ENCODE measurements around the gene UROC1.

Gene UROC1

DNA sequence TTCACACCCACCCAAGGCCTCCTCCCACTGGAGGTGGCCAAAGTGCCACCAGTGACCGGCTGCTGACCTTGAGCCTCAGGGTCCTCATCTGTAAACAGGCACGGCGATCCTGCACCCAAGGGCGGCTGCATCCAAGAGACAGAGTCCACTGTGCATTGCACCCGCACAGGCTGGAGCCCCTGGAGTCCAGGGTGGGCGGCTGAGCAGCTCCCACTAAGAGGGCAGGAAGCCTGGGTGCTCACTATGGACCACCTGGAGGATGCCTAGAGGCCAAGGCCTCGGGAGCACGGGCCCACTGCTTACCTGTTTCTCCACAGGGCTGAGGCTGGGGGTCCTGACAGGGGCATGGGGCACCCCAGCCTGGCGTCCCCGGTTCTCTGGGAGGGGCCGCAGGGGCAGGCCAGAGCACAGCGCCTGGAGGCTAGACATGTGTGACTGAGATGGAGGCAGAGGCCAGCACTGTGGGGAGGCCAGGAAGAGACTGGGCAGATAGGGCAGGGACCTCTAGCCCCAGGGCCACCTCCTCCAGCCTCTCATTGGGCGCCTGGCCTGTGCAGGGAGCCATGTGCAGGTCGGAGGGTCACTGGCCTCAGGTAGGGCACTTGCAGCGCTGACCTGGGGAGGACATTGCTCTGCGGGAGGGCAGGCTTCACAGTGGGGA lies at the start of gene UROC1:
Gene UROC1 (minus strand): TSS at position 483 of the 661 bp plus-strand sequence. CDS start 54 bp downstream, at position 429.
- no peak for DNase-seq

DNA sequence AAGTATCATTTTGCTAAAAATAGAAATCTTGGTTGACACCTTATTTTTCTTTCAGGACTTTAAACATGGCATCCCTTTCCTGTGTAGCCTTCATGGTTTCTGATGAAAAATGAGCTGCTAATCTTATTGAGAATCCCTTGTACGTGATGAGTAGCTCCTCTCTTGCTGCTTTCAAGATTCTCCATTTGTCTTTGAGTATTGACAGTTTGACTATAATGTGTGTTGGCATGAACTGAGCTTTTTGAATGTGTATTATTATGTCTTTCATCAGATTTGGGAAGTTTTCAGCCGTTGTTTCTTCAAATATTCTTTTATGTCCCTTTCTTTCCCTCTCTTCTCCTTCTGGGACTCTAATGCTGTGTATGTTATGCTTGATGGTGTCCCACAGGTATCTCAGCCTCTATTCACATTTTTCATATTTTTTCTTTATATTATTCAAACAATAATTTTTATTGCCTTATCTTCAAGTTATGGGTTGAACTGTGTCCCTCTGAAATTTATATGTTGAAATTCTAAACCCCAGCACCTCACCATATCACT lies 45.2 kb upstream of the UROC1 start:
- DNase-seq = no peak

DNA sequence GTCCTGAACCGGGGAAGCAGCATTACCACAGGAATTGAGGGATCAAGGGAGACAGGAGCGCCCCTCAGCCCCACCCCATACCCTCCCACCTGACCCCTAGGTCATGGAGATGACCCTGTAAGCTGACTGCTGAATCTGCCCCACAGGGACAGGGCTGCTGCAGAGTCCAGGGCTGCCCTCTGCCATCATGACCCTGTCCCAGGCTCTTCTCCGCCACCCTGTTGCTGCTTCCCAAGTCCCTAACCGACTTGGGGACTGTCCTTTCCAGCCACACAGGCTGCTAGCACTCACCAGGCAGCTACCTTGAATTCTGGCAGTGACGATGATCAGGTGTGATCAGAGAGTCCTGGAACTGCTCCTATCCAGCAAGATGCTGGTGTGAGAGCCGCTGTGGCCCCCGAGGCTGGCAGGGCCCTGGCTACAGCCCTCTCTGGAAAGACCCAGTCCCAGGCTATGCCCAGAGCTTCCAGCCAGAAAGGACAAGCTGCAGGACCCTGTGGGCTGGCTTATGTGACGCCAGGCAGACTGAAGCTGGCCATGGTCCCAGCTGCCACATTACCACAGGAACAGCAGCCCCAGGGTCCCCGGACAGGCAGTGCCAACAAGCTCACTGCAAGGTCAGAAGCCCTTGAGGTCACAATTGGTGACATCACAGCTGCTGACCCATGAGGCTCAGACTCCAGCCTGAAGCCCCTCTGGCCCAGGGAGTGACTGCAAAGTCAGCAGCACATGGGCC lies 40.9 kb upstream of the UROC1 start, which contains the start of gene C3orf22:
Gene C3orf22 (minus strand): TSS at position 597 of the 736 bp plus-strand sequence. CDS start 5,542 bp downstream, outside the sequence.
- no peak for DNase-seq

DNA sequence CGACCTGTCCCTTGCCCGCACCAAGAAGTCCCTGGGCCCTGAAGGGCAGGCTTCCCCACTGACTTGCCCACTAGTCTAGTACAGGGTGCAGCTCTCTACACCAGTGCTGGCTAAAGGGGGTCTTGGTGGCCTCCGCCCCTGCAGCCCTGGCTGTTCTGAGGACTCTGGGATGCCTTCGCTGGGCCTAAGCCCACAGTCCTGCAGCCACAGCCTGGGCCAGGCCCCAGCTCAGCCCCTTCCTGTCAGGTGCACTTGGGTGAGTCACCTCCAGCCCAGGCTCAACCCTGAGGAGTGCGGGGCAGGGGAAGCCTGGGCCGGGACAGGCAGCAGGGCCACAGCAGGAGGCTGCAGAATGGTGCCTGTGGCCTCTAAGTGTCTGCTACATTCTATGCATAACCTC lies 40.2 kb upstream of the UROC1 start:
- no peak for DNase-seq

DNA sequence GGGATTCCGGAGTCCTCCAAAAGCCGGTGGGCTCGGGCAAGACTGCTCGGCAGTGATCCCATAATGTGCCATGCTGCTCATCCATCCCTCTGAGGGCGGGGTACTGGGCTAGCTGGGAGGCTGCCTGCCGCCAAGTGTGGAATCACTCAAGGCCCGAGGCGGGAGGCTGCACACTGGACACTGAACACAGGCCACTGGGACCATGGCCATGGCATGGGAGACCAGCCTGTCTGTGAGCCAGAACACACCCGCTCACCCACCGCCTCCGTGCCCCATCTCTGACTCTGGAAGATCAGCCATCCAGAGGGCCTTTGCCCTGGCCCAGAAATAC lies 39.8 kb upstream of the UROC1 start:
- DNase-seq = no peak

DNA sequence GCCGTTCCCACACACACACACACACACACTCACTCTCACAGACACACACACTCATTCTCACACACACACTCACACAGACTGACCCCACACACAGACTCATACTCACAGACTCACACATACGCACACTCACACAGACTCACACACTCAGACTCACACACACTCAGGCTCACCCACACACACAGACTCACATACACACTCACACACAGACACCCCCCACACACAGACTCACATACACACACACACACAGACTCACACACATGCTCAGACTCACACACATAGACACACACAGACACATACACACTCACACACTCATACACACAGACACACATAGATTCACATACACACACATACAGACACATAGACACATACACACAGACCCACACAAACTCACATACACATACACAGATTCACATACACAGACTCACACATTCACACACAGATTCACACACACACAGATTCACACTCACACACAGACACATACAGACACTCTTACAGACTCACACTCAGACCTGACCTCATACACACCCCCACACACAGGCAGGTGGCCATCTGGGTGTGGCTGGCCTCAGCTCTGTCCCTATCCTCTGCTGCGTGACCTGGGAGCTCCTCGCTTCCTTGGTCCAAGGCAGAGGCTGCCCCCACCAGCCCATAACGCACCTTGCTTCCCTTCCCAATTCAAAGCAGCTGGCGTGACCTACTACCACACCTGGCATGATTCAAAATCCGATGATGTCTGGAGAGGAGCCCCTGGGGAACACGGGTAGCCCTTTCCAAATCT lies 39.3 kb upstream of the UROC1 start:
- no peak for DNase-seq

DNA sequence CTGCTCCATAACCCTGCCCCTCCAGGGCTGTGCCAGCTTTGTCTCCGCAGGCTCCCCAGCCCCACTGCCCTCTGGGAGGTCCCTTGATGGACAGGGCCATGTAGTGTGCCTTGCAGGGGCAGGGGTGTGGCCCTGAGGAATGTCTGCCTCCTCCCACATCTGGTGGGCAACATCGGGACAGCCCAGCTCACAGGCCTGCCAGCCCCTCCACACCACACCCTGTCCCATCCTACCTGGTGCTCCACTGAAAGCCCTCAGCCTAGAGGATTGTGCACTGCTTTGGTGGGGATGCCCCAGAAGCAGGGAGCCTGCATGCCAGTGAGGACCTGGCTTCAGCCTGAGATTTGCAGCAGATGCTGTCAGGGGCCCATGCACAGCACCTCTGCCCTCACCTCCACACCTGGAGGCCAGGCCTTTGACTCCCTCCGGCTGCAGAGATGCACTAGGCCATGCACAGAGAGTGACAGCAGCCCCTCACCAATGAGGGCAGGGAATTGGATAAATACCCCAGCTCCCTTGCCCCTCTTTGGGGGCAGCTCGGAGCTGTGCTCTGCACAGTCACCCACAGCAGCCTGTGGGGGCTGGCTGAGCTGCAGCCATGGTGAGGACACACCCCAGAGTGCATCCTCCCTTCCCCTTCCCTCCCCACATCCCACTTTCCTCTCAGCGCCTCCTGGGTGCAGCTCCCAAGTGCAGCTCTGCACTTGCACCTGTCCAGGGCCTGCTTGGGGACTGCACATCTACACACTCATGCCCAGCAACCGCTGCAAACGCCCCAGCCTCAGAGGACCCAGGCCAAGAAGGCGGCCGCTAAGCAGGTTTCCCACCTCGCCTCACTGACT lies 38.4 kb upstream of the UROC1 start:
- DNase-seq = no peak

DNA sequence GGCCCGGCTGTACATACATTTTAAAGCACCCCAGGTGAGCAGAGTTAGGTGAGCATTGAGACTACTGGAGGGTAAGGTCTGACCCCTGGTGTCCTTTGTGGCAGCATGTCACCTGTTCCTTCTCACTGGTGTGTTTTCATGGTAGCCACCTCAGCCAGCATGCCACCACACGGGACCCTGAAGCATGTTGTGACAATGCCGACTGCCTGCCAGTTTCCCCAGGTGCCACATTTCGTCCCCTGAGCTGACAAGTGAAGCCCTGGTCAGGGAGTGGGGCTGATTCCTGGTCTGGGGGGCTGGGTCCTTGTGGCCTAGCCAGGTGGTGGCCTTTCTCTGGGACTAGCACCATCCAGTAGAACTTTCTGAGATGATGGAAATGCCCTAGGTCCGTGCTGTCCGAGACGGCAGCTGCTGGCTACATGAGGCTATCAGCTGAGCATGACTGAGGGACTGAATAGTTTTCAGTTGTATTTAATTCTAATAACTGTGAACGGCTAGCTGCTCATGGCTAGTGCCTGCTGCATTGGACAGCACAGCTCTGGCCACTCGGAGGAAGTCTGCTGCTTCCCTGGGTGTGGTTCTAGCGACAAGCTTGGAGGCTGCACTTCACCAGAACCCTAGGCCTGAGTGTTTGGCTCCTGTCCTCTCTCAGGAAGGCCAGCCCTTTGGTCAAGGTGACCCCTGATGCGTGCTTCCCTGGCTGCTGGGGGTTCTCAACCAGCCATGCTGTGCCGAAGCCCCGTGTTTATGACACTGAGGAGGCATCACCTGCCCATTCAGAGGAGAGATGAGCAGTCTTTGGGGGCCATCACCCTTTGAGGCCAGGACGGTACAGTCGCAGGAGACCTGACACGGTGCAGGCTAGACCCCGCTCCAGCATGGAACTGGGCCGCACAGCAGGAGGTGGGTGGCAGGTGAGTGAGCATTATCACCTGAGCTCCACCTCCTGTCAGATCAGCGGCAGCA lies 37.3 kb upstream of the UROC1 start:
- no peak for DNase-seq

DNA sequence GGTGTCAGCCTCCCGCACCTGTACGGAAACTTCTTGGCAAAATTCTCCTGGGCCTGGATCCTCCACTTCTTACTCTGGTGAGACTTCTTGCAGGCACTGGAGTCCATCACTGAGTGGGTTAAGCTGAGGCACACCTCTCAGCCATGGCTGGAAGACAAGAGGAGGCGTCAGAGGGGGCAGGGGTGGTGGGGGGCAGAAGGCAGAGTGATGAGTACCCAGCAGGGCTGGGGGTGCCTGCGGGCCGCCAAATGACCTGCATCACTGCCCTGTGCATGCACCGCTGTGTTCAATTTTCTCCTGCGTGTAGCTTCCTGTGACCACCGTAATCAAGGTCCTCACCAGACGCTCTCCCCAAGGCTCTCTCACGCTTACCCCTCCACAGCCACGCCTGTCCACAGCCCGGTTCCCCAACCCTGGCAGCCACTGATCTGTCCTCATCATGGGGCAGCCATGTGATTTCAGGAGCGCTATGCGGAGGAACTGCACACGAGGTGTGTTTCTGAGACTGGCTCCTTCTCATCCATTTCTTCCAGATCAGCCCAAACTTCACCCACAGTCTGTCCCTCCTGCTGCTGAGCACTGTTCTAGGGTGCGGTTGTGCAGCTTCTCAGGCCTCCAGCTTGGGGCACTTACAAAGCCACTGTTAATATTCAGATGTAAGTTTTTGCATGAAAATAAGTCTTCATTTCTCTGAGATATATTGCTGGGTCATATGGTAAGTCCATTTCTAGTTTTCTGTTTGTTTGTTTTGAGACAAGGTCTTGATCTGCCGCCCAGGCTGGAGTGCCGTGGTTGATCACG lies 35.9 kb upstream of the UROC1 start:
- DNase-seq = no peak

DNA sequence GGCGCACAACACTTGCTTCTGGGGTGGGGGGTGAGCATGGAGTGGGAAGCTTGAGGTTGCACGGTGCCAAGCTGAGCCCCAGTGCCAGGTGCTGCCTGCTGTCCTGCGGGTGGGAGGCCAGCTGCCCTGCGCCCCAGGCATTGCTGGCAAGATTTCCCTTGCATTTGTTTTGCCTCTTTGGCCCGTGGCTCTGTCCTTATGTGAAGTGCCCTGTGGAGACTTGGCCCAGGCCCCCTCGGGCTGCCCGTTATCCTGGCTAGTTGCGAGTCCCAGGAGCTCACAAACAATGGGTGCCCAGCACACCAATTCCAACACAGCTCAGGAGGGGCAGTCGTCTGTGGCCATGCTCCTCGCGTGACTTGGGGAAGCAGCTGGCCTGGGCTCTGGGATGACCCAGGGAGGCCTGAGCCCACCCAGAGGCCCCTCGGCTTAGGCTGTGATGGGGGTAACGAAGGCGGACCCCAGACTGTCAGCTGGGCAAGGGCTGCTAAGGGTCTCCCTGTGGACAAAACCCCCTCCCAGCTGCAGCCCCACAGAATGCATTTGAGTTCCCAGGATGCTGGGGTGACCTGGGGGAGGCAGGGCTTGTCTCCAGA lies 35.2 kb upstream of the UROC1 start:
- DNase-seq = no peak

DNA sequence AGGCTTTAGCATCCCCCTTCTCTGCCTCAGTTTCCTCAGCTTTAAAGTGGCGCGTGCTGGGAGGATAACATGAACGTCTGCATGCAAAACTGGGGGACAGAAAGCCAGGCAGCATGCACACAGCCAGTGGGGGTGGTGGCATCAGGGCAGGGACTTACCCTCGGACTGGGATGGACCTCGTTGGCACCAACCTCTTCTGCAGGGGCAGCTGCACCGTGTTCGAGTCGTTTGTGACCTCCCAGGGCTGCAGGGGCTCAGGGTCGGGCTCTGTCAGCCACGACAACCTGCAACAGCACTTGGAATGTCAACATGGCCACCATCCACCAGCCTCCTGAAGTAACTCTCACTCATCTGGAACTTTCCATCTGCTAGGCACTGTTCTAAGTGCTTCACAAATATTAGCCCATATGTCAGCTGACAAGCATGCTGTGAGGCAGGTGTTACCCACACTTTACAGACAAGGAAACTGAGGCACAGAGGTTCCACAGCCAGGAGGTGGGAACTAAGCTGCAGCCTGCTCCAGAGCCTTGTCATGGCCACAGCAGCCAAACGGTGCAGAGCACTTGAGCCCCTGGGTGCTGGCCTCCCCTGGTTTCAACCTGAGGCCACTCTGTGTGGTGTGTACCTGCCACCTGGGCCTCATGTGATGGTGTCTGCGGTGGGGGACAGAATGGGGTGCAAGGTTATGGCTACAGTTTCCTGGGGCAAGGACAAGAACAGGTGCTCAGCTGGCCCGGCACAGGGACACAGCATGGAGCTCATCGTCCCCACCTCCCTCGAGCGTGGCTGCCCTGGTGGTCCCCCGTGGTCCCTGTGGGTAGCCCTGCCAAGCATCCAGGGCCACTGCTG lies 34.5 kb upstream of the UROC1 start:
- no peak for DNase-seq

DNA sequence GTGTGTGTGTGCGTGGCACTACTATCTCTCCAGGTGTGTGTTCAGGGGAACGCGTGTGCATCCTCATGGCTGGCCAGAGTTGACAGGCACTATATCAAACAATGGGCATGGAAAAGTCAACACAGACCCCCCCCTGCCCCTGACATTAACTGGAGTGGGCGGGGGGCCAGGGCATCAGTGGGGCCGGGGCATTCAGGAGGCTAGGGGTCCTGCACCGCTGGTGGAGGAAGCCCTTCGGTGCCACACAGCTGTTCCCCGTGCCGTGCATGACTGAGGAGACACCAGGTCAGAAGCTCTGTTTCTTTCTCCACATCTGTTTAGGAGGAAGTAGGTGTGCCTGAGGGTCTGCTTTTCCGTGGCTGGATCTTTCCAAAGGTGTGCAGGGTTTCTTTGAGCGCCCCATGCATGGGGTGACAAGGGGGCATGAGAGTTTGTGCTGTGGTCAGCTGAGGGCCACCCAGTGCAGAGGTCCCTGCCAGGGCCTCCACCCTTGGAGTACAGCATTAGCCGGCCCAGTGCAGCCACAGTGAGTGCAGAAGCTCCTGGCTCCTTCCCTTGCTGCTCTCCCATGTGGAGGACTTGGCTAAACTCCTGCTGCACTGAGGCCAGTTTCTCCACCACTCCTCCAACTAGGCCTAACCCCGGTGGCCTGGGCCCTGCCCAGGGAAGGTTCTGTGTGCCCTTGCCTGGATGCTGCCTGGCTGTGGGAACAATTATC lies 33.7 kb upstream of the UROC1 start:
- DNase-seq = no peak

DNA sequence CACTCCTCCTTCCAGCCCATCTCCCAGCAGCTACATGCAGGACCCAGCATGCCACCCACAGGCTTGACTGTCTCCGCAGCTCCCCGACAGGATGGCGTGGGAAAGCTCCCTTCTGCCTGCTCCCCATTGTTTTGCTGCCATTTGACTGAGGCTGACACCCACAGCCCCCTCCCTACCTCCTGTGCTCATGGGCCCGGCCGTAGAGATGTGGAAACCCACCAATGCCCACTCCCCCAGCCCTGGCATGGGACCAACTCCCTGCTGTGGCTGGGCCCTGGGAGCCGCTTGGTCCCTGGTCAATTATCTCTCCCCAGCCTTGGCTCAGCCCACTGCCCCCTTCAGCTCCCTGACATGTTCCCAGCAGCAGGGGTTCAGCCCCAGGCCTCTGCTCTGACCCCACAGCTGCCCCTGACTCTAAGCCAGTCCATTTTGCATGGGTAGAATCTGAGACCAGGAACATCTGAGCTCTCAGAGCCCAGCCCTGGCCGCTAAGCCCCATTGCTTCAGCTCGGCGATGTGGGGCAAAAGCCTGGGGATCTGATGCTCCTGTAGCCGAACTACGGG lies 33.0 kb upstream of the UROC1 start:
- no peak for DNase-seq

DNA sequence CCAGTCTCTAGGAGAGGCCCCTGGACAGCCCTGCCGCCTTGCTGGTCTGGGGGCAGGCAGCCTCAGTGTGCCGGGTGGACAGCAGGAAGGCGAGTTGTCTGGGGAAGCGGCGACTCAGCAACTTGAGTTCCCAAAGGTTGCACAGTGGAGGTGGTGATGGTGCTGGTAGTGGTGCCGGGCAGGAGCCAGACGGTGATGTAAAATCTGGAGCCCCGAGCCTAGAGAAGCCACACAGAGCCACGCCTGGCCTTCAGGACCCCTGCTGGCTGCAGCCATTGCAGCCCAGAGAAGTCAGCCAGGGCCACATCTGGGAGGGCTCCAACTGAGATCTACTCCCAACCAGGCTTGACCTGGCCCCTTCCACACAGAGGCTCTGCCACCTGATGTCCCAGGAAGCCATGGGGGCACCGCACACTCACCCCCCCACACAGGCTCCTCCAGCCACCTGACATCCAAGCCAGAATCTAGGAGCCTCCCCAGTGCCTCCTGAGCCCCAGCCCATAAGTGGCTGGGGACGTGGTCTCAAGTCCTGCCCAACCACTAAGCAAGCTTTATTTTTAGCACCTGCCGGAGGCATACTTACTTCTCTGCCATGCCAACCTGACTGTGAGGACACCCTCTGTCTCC lies 32.4 kb upstream of the UROC1 start:
- DNase-seq = no peak

DNA sequence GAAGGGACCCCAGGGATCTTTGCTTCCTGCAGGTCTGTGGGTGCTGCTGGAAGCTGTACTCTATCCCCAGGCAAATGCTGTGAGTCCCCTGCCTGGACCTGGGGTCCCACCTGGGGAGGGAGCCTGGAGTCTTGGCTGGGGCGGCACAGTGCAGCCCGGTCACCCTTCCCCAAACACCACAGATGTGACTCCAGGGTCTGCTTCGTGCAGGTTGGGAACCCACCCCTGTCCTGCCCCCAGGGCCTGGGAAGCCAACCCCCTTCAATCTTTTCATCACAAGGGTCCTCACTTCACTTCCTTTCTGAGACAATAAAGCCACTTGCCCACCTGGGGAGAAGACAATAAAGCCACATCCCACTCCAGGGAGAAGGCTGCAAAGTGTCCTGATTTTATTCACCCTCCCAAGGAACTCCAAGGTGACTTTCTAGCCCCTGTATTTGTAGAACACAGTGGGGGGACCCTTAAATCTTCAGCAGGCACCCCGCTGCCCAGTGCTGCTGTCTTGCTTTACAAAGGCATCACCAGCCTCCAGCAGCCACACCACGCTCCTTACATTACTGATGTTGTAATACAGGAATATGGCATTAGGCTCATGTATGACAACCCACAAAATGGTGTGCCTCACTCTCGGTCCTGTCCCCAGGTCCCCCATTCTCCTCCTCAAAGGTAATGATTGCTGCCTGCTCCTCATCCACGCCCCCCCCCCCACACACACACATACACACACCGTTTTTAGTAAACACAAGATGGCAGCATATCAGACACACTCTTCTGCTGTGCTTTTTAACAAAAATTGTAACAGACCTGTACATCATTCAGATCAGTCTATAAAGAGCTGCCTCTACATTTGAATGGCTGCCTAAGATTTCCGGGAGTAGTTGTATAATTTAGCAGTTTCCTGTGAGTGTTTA lies 31.2 kb upstream of the UROC1 start:
- DNase-seq = no peak

DNA sequence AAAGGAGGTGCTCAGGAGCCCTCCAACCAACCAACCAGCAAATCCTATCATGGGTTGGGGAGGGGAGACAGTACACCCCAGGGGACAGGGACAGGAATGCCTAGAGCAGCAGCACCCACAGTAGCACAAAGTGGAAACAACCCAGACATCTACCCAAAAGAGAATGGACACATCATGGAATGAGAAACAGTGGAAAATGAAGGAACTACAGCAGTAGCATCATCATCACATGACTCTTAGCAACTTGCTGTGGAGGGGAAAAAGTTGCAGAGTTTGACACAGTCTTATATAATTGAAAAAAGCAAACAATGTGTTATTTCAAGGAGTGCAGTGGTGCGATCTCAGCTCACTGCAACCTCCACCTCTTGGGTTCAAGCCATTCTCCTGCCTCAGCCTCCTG lies 30.1 kb upstream of the UROC1 start:
- DNase-seq = no peak
